ENCODE measurements around the gene TTR.

GRCh38 chr18:31607384-31607783, 15.7 kb downstream of the TTR start:
- TF ChIP-seq, protein P1, sequence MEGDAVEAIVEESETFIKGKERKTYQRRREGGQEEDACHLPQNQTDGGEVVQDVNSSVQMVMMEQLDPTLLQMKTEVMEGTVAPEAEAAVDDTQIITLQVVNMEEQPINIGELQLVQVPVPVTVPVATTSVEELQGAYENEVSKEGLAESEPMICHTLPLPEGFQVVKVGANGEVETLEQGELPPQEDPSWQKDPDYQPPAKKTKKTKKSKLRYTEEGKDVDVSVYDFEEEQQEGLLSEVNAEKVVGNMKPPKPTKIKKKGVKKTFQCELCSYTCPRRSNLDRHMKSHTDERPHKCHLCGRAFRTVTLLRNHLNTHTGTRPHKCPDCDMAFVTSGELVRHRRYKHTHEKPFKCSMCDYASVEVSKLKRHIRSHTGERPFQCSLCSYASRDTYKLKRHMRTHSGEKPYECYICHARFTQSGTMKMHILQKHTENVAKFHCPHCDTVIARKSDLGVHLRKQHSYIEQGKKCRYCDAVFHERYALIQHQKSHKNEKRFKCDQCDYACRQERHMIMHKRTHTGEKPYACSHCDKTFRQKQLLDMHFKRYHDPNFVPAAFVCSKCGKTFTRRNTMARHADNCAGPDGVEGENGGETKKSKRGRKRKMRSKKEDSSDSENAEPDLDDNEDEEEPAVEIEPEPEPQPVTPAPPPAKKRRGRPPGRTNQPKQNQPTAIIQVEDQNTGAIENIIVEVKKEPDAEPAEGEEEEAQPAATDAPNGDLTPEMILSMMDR (IDR thresholded peaks at IDR 0.05), result no peak
- TF ChIP-seq POLR2A (IDR thresholded peaks at IDR 0.05), result no peak
